ENCODE data around the gene PTPN21. TPM values are rescaled to one million over a fixed set of nuclear protein-coding genes. Genes with fewer than 3 reads are reported as not detected.

Gene PTPN21
- total and polyA plus RNA-seq, 5 experiments from 2014 or later: not detected

DNA sequence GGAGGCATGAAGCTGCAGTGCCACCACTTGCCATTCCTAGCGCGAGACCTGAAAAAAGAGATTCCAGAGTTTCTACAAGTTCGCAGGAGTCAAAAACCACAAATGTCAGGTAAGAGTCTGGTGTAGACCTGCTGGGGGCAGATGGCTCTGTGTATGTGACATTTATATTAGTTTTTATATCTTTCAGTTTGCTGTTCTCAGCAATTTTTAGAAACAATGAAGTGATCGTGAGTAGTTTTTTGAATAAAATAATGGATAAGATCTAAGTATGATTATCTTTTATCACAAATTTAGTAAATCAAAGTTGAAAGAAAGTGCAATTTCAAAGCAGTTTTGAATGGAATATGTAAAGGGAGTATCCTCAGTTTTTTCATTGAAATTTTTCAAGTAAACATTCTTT lies 17.3 kb upstream of the PTPN21 start:
- H3K36me3 Mint-ChIP-seq: peaks cover 0 to 86% (median 44%) of the 10 kb centered on the region in 3 donors
- DNase-seq: no peak
- ATAC-seq: no peak
- POLR2A ChIA-PET: no interaction called here
- no peak overlapping the region for H3K4me3 Mint-ChIP-seq
- H3K4me1 Mint-ChIP-seq: peaks cover 0 to 9% (median 3%) of the 10 kb centered on the region in 4 donors
- H3K9me3 Mint-ChIP-seq: no peaks in the 10 kb centered on the region
- peak overlapping the region in 1 of 10 donors; percentile 34 for H3K27ac Mint-ChIP-seq
- no peaks in the 10 kb centered on the region for H3K27me3 Mint-ChIP-seq

DNA sequence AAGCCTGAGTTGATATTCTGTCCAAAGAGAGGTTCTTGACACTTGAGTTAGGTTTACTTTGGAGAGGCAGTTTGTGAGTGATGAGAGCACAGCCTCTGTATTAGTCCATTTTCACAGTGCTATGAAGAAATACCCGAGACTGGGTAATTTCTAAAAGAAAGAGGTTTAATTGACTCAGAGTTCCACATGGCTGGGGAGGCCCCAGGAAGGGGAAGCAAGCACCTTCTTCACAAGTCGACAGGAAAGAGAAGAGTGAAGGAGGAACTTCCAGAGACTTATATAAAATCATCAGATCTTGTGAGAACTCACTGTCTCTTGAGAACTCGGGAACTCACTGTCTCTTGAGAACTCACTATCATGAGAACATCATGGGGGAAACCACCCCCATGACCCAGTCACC lies 13.4 kb upstream of the PTPN21 start:
- H3K4me1 Mint-ChIP-seq: peaks cover 14 to 24% (median 18%) of the 10 kb centered on the region in 4 donors
- DNase-seq (no peak), ATAC-seq (no peak)
- POLR2A ChIA-PET: no interaction called here
- no peaks in the 10 kb centered on the region for H3K27me3 Mint-ChIP-seq
- no peaks in the 10 kb centered on the region for H3K9me3 Mint-ChIP-seq
- H3K27ac Mint-ChIP-seq: peak overlapping the region in 1 of 10 donors; percentile 27
- peaks cover 0 to 60% (median 28%) of the 10 kb centered on the region in 3 donors for H3K36me3 Mint-ChIP-seq
- H3K4me3 Mint-ChIP-seq: no peak overlapping the region

DNA sequence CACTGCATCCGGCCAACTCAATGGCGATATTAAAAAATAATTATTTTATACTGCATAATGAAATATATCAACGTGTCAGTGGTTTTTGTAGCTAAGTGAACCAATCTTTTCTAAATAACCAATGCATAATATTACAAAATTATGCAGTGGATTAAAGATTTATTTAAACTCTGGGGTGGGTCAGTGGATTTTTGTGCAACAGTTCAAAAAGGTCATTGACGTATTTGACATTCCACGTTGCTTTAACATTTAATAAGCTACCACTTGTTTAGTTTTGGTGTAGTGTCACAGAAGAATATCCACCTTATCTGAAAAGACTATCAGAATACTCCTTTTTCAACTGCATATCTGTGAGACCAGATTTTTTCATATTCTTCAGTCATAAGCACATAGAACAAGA lies 10.6 kb upstream of the PTPN21 start:
- H3K27ac Mint-ChIP-seq: no peak overlapping the region
- no peaks in the 10 kb centered on the region for H3K9me3 Mint-ChIP-seq
- ATAC-seq (no peak), DNase-seq (no peak)
- peaks cover 18 to 39% (median 27%) of the 10 kb centered on the region in 4 donors for H3K4me1 Mint-ChIP-seq
- H3K4me3 Mint-ChIP-seq: no peak overlapping the region
- POLR2A ChIA-PET: no interaction called here
- H3K27me3 Mint-ChIP-seq: peaks cover 0 to 8% (median 0%) of the 10 kb centered on the region in 5 donors
- peaks cover 0 to 38% (median 15%) of the 10 kb centered on the region in 3 donors for H3K36me3 Mint-ChIP-seq

DNA sequence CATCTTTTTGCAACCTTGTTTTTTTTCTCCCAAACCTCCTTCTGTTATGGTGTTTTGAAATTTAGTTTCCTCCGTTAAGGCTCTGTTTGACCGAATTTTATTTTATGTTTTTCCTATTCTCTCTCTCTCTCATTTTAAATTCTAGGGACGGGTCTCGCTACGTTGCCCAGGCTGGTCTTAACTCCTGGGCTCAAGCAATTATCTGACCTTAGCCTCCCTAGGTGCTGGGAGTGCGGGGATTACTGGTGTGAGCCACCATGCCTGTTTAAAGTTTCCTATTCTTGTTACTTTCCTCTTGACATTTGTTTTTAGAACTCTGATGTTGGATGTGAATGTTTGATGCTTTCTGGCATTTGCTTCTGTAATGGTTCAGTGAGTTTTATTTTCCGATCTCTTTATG lies 9.0 kb upstream of the PTPN21 start:
- Mint-ChIP-seq H3K27me3 (peaks cover 0 to 16% (median 0%) of the 10 kb centered on the region in 5 donors), H3K4me1 (peaks cover 18 to 40% (median 35%) of the 10 kb centered on the region in 4 donors), H3K9me3 (no peaks in the 10 kb centered on the region), H3K27ac (peak overlapping the region; percentile 63 to 93 (median 88)), H3K36me3 (peaks cover 0 to 22% (median 13%) of the 10 kb centered on the region in 3 donors), H3K4me3 (peak overlapping the region; percentile 77 to 97 (median 94))
- POLR2A ChIA-PET: no interaction called here
- ATAC-seq: no peak
- no peak for DNase-seq

DNA sequence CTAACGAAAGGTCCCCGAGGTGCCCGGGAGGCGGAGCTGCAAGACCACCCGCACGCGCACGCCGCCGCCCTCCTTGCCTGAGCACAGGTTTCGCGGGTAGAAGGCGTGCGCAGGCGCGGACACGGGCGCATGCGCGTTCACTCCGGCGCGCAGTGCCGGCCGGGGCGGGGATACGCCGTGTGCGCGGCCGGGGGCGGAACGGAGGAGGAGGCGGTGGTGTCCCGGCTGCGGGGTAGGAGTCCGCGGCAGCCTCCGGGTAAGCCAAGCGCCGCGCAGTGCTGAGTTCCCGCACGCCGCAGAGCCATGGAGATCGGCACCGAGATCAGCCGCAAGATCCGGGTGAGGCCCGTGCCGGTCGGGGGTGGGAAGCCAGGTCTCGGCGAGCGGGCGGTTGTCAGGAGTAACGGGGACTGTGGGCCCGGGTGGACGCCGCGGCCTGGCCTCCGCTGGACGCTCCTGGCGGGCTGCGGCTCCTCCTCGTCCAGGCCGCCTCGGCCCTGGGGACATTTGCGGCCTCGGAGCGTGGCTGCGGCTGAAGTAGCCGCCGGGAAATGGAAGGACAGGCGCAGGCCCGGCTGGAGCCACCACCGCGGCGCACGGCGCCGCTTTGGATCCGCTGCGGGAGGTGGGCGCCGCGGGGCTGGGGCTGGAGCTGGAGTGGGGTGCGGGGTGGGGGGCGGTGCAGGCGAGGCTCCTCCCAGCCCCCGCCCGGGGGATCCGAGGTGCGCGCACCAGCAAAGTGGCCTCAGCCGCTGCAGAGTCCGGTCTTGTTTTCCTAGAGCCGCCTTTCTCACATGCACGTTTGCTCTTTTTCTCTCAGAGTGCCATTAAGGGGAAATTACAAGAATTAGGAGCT lies 8.3 kb upstream of the PTPN21 start, which contains the start of gene ZC3H14:
TSS of gene ZC3H14 (plus strand) at position 207 of the 856 bp plus-strand sequence. CDS start at position 304, 97 bp downstream.
- ATAC-seq: peak; percentile 95 to 96

DNA sequence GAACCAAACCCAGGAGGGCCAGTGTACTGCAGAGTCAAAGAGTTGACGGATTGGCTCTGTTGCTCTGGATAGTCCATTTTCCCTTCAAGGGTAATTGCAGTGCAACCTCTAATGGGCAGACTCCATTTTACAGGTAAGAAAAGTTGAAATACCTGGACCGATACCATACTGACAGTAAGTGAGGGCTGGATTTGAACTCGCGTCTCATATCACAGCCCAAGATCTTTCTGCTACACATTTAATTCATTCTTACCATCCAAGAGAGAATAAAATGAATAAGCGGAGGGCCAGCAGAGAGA lies 7.7 kb upstream of the PTPN21 start:
- Mint-ChIP-seq H3K9me3 (no peaks in the 10 kb centered on the region), H3K36me3 (peaks cover 0 to 10% (median 2%) of the 10 kb centered on the region in 3 donors), H3K27ac (peak overlapping the region; percentile 52 to 95 (median 88)), H3K4me1 (peaks cover 22 to 44% (median 41%) of the 10 kb centered on the region in 4 donors), H3K27me3 (peaks cover 0 to 18% (median 0%) of the 10 kb centered on the region in 5 donors), H3K4me3 (peak overlapping the region; percentile 80 to 97 (median 92))
- POLR2A ChIA-PET: no interaction called here
- no peak for ATAC-seq
- DNase-seq: no peak

More for the DNA sequence above, 8.3 kb upstream of the PTPN21 start, which contains the start of gene ZC3H14:
- POLR2A ChIA-PET: no interaction called here
- Mint-ChIP-seq H3K36me3 (peaks cover 0 to 14% (median 6%) of the 10 kb centered on the region in 3 donors), H3K4me1 (peaks cover 19 to 40% (median 37%) of the 10 kb centered on the region in 4 donors), H3K27ac (peak within 1 kb of the TSS; percentile 82 to 95 (median 92)), H3K27me3 (peaks cover 0 to 18% (median 0%) of the 10 kb centered on the region in 5 donors), H3K4me3 (peak within 1 kb of the TSS; percentile 80 to 97 (median 94)), H3K9me3 (no peaks in the 10 kb centered on the region)
- DNase-seq: peak; percentile 80 to 92 (median 88)

DNA sequence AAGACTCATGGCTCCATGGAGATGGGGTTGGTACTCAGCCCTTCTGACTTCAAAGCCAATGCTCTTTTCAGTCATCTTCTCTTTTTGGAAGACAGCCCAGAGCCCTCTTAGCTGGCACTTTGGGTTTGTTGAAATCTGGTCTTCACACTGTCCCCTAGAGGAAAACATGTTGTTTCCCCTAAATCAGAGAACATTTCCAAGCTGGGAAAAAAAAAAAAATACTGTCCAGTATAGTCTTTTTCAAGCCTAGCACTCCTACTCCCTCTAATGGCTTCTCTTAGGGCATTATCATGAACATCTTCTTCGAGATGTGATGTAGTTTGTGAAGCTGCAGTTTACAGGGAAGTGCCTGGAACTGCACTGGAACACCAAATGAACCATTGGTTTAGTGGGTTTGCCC lies 5.0 kb upstream of the PTPN21 start:
- peaks cover 12 to 37% (median 24%) of the 10 kb centered on the region in 5 donors for H3K27me3 Mint-ChIP-seq
- no peak for ATAC-seq
- H3K4me3 Mint-ChIP-seq: peak overlapping the region in 1 of 10 donors; percentile 33
- POLR2A ChIA-PET: no interaction called here
- H3K27ac Mint-ChIP-seq: peak overlapping the region in 1 of 10 donors; percentile 24
- H3K36me3 Mint-ChIP-seq: peaks cover 0 to 3% (median 0%) of the 10 kb centered on the region in 3 donors
- no peaks in the 10 kb centered on the region for H3K9me3 Mint-ChIP-seq
- H3K4me1 Mint-ChIP-seq: peaks cover 29 to 62% (median 49%) of the 10 kb centered on the region in 4 donors
- no peak for DNase-seq

DNA sequence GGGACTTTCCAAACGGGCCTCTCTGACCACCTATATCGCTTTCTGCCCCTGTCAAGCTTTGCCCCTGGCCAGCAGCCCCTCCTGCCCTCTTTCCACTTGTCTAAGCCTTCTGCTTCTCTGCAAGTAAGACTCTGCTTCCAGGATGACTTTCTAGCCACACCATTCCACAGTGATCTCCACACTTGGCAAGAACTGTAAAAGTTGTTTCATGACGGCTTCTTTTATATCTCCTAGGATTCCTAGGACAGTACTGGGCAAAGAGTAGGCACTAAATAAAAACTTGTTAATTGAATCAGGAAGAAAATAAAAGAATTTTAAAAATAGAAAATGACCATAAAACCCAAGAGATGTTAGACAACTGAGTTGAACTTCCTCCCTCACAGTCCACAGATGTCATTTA lies 1.8 kb upstream of the PTPN21 start:
- no peak for ATAC-seq
- Mint-ChIP-seq H3K27me3 (peaks cover 24 to 55% (median 39%) of the 10 kb centered on the region in 5 donors), H3K4me3 (no peak overlapping the region), H3K27ac (peak overlapping the region in 1 of 10 donors; percentile 61), H3K36me3 (peaks cover 0 to 6% (median 0%) of the 10 kb centered on the region in 3 donors), H3K9me3 (peaks cover 0 to 4% (median 0%) of the 10 kb centered on the region in 9 donors), H3K4me1 (peaks cover 18 to 42% (median 41%) of the 10 kb centered on the region in 4 donors)
- DNase-seq: no peak
- POLR2A ChIA-PET: no interaction called here

DNA sequence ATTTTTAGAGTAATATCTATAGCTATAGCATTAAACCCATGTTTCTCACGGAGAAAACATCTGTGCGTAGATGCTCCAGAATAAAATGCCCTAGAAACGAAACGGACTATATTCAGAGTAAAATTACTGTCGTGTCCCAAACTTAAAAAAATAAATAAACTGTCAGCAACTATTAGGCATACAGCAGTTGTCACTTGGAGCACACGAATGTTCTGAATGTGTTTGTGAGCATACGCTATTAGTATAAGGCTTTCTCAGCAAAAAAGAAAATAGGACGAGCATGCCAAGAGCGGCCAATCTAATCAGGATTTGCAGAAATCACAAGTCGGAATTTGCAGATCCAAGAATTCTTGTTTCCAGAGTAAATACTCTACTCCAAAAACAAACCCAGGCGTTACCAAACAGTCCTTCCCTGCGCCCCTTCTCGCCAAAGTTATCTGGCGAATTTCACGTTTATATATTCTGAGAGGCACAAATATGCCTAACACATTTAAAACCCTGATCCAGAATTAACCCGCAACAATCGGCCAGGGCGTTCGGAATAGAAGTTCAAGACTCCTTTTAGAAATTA lies 836 bp downstream of the PTPN21 start:
- Mint-ChIP-seq H3K36me3 (peaks cover 0 to 6% (median 0%) of the 10 kb centered on the region in 3 donors), H3K9me3 (peaks cover 0 to 4% (median 0%) of the 10 kb centered on the region in 9 donors), H3K4me1 (peaks cover 17 to 39% (median 37%) of the 10 kb centered on the region in 4 donors), H3K27ac (peak overlapping the region in 2 of 10 donors; percentile 25 to 40), H3K27me3 (peaks cover 27 to 54% (median 50%) of the 10 kb centered on the region in 5 donors), H3K4me3 (peak overlapping the region; percentile 44 to 74 (median 66))
- peak in 1 of 10 donors; percentile 22 for DNase-seq
- POLR2A ChIA-PET: no interaction called here
- no peak for ATAC-seq

DNA sequence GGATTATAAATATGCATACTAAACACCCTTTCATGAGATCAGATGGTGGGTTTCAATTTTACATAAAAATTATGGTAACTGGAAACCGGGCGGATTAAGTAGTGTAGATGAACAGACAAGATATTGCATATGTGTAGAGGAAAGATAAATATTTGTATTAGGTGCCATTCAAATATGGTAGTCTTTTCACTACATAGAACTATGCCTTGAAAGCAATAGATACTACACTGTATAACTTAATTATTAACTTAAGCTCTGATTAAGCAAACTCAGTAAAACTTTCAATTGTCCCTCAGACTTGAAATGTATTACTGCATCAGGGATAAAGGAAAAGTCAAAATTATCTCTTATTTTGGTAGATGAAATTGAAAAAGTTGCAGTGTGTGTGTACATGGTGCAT lies 1.9 kb downstream of the PTPN21 start:
- ATAC-seq: no peak
- Mint-ChIP-seq H3K36me3 (peaks cover 0 to 6% (median 0%) of the 10 kb centered on the region in 3 donors), H3K9me3 (peaks cover 0 to 4% (median 0%) of the 10 kb centered on the region in 9 donors), H3K27me3 (peaks cover 28 to 55% (median 50%) of the 10 kb centered on the region in 5 donors), H3K4me3 (no peak overlapping the region), H3K27ac (no peak overlapping the region), H3K4me1 (peaks cover 14 to 35% (median 33%) of the 10 kb centered on the region in 4 donors)
- no peak for DNase-seq
- POLR2A ChIA-PET: no interaction called here

DNA sequence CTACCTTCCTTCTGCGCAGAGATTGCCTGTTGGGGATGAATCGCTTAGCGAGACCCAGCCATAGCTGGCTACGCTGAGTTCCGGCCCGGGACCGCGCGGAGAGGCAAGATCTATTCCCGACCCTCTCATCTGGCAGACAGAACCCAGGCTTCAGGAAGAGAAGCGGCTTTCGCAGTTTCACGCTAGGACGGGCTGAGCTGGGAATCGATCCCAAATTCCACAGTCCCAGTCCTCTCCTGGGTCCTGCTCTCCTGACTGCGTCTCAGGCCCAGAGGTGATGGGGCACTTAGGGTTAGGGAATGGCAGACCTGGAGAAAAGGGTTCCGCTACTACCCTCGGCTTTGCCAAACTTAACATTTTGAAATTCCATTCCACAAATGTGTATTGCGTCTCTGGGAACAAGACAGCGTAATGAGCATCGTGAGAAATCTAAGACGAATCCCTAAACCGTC lies 2.8 kb downstream of the PTPN21 start:
- Mint-ChIP-seq H3K4me1 (peaks cover 10 to 27% (median 24%) of the 10 kb centered on the region in 4 donors), H3K4me3 (peak overlapping the region; percentile 55 to 83 (median 74)), H3K27me3 (peaks cover 27 to 55% (median 47%) of the 10 kb centered on the region in 5 donors), H3K36me3 (peaks cover 0 to 6% (median 0%) of the 10 kb centered on the region in 3 donors), H3K9me3 (peaks cover 0 to 4% (median 0%) of the 10 kb centered on the region in 9 donors), H3K27ac (peak overlapping the region in 1 of 10 donors; percentile 62)
- no peak for DNase-seq
- ATAC-seq: no peak
- POLR2A ChIA-PET: no interaction called here

DNA sequence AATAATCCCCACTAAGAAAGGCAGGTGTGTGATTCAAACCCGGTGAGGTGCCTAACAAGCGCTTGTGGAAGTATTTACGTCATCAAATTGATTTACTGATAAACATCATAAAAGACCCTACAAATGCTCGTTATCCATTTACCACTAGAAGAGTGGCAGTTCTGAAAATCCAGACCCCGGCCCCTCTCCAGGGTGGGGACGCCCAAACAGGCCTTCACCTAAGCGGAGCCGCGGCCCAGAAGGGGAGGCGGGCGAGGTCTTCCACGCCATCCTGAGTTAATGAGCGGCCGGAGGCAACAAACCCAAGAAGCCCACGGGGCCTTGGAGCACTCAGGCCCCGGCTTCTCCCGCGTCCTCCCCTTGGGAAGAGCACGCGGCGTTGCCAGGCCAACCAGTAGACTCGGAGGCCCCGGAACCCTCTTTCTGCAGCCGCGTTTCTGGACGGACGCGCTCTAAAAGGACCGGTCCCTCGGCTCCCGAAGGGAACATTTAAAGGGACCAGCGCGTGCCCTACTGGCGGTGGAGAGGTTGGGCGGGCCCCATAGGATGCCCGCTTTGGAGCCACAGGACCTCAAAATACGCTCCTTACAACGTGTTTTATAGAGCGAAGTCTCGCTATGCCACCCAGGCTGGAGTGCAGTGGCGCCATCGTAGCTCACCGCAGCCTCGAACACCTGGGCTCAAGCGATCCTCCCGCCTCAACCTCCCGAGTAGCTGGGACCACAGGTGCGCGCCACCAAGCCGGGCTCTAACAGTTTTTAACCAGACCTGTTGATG lies 3.5 kb downstream of the PTPN21 start:
- Mint-ChIP-seq H3K27ac (no peak overlapping the region), H3K4me3 (peak overlapping the region; percentile 55 to 83 (median 74)), H3K9me3 (peaks cover 0 to 4% (median 0%) of the 10 kb centered on the region in 9 donors), H3K27me3 (peaks cover 27 to 48% (median 40%) of the 10 kb centered on the region in 5 donors), H3K4me1 (peaks cover 7 to 21% (median 18%) of the 10 kb centered on the region in 4 donors), H3K36me3 (peaks cover 0 to 6% (median 0%) of the 10 kb centered on the region in 3 donors)
- ATAC-seq (peak; percentile 29 to 45), DNase-seq (peak in 5 of 10 donors; percentile 15 to 32 (median 26))
- POLR2A ChIA-PET: no interaction called here
